WTC11 (cell line): ENCODE results near the gene FAM131C.

ENCODE experiments used
- CREB1 ChIP-seq: sonication (generic); formaldehyde crosslinking; IDR thresholded peaks from 2 replicates; pipeline ENCODE4 v1.8.0; 2023; ENCODE audit warnings: mild to moderate bottlenecking, missing genetic modification reagents
- MLX ChIP-seq: sonication (generic); formaldehyde crosslinking; IDR thresholded peaks from 2 replicates; pipeline ENCODE4 v1.8.1; 2023; ENCODE audit warnings: mild to moderate bottlenecking, missing genetic modification reagents, moderate library complexity
- SMAD4 ChIP-seq: sonication (generic); formaldehyde crosslinking; IDR thresholded peaks from 2 replicates; pipeline ENCODE4 v1.8.0; 2022; ENCODE audit warnings: mild to moderate bottlenecking, missing genetic modification reagents
- ZBTB21 ChIP-seq: sonication (generic); formaldehyde crosslinking; IDR thresholded peaks from 2 replicates; pipeline ENCODE4 v1.8.1; 2023; ENCODE audit warnings: mild to moderate bottlenecking, missing genetic modification reagents, borderline replicate concordance
- TF ChIP-seq, protein P1 (sequence below): fragments of 200-600 bp; IDR thresholded peaks from 2 replicates; pipeline ENCODE4 v1.8.0; 2022; ENCODE audit warnings: antibody characterized with exemption

DNA sequence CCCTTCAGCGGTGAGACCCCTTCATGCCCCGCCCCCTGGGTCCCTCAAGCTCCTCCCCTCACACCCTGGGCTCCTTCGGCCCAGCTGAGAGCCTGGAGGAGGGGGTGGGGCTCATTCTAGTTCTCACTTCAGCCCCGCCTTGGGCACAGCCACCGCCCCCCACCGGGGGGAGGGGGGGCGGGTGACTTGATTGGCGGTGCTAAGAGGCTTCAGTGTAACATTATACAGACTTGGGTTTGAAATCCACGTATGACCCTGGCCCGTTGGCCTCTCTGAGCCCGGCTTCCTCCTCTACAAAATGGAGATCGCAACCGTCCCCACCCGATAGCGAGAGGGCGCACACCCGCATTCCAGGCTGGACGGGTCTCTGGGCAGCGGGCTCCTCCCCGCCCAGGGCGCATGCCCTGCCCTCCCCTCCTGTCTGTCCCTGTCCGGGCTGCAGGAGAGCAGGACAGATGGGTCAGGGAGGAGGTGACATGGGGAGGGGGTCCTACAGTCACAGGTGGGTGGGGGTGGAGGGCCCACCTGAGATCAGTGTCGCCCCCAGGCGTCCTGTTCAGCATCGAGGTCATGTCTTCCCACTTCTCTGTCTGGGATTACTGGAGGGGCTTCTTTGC is 24.8 kb downstream of the FAM131C start:
- TF ChIP-seq, protein P1, sequence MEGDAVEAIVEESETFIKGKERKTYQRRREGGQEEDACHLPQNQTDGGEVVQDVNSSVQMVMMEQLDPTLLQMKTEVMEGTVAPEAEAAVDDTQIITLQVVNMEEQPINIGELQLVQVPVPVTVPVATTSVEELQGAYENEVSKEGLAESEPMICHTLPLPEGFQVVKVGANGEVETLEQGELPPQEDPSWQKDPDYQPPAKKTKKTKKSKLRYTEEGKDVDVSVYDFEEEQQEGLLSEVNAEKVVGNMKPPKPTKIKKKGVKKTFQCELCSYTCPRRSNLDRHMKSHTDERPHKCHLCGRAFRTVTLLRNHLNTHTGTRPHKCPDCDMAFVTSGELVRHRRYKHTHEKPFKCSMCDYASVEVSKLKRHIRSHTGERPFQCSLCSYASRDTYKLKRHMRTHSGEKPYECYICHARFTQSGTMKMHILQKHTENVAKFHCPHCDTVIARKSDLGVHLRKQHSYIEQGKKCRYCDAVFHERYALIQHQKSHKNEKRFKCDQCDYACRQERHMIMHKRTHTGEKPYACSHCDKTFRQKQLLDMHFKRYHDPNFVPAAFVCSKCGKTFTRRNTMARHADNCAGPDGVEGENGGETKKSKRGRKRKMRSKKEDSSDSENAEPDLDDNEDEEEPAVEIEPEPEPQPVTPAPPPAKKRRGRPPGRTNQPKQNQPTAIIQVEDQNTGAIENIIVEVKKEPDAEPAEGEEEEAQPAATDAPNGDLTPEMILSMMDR: no peak
- TF ChIP-seq CREB1 (CRISPR knock-in tag) (no peak), MLX (CRISPR knock-in tag) (no peak), ZBTB21 (CRISPR knock-in tag) (no peak), SMAD4 (CRISPR knock-in tag) (no peak)
